ENCODE results near the gene UAP1L1. TPM values are rescaled to one million over a fixed set of nuclear protein-coding genes. Genes with fewer than 3 reads are reported as not detected.

UAP1L1 gene
- total RNA-seq, 2 donors from 2014 or later: 2.6 to 4.5 TPM

DNA sequence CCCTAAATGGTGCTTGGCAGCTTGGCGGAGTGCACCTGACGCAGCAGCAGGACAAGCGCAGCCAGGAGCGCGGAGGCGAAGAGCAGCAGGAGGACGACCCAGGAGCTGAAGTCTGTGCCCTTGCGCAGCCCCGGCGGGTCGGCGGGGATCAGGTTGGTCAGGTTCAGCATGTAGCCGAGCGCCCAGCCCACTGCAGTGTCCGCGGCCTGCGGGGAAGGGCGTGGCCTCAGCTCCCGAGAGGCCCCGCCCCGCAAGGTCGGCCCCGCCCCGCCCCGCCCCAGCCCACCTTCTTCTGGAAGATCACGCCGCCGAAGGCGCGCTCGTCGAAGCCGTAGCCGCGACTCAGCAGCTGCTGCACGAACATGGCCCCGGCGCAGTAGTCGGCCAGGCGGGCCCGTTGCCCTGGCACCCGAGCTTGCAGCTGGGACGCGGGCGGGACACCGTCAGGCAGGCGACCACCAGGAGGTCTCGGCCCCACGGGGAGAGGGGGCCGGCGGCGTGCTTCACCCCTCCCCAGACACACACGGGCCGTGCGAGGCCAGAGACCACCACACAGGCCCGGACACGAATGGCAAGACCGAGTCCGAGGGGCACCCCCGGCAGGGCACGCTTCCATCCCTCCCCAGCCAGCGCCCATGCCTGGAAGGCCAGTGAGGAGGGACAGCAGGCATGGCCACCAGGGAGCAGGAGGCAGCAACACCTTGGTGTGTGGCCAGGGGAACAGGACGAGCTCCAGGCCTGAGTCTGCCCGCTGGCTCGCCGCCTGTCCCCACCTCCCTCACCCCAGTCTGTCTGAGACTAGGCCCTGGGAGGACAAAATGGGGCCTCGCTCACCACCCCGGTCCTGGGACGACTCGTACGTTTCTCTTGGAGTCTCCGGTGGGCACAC lies 28.4 kb upstream of the UAP1L1 start:
- H3K27me3 ChIP-seq (ENCODE audit: control insufficient read depth, insufficient read depth, low read length, poor library complexity, severe bottlenecking): peaks cover 83% of the 10 kb centered on the region
- WGBS, 2 experiments (ENCODE audit: insufficient coverage in 1 of 2, insufficient read length in 1 of 2): 60 to 66% methylated on average over 23 to 72 of the region's 72 CpGs
- no peak overlapping the region for H3K4me3 Mint-ChIP-seq
- no peaks in the 10 kb centered on the region for H3K9me3 Mint-ChIP-seq
- peak; percentile 80 for DNase-seq
- no peaks in the 10 kb centered on the region for H3K4me1 Mint-ChIP-seq
- H3K36me3 ChIP-seq (ENCODE audit: control insufficient read depth, insufficient read depth, low read length): no peaks in the 10 kb centered on the region
- TF ChIP-seq, protein P1, sequence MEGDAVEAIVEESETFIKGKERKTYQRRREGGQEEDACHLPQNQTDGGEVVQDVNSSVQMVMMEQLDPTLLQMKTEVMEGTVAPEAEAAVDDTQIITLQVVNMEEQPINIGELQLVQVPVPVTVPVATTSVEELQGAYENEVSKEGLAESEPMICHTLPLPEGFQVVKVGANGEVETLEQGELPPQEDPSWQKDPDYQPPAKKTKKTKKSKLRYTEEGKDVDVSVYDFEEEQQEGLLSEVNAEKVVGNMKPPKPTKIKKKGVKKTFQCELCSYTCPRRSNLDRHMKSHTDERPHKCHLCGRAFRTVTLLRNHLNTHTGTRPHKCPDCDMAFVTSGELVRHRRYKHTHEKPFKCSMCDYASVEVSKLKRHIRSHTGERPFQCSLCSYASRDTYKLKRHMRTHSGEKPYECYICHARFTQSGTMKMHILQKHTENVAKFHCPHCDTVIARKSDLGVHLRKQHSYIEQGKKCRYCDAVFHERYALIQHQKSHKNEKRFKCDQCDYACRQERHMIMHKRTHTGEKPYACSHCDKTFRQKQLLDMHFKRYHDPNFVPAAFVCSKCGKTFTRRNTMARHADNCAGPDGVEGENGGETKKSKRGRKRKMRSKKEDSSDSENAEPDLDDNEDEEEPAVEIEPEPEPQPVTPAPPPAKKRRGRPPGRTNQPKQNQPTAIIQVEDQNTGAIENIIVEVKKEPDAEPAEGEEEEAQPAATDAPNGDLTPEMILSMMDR (conservative IDR thresholded peaks at IDR 0.05): no peak
- peaks cover 6% of the 10 kb centered on the region for H3K4me1 ChIP-seq (ENCODE audit: control insufficient read depth, insufficient read depth, low read length)
- no peaks in the 10 kb centered on the region for H3K9me3 ChIP-seq (ENCODE audit: control insufficient read depth, low read length)
- peaks cover 73% of the 10 kb centered on the region for H3K27me3 Mint-ChIP-seq (ENCODE audit: insufficient read depth)
- no peak overlapping the region for H3K27ac Mint-ChIP-seq
- no peak overlapping the region for H3K9ac ChIP-seq (ENCODE audit: extremely low read depth, low read length, poor library complexity, severe bottlenecking)
- no peaks in the 10 kb centered on the region for H3K36me3 Mint-ChIP-seq (ENCODE audit: low read depth)
- no peak overlapping the region for H3K4me3 ChIP-seq (ENCODE audit: low read length)
- H3K27ac ChIP-seq (ENCODE audit: low read depth, low read length): no peak overlapping the region

DNA sequence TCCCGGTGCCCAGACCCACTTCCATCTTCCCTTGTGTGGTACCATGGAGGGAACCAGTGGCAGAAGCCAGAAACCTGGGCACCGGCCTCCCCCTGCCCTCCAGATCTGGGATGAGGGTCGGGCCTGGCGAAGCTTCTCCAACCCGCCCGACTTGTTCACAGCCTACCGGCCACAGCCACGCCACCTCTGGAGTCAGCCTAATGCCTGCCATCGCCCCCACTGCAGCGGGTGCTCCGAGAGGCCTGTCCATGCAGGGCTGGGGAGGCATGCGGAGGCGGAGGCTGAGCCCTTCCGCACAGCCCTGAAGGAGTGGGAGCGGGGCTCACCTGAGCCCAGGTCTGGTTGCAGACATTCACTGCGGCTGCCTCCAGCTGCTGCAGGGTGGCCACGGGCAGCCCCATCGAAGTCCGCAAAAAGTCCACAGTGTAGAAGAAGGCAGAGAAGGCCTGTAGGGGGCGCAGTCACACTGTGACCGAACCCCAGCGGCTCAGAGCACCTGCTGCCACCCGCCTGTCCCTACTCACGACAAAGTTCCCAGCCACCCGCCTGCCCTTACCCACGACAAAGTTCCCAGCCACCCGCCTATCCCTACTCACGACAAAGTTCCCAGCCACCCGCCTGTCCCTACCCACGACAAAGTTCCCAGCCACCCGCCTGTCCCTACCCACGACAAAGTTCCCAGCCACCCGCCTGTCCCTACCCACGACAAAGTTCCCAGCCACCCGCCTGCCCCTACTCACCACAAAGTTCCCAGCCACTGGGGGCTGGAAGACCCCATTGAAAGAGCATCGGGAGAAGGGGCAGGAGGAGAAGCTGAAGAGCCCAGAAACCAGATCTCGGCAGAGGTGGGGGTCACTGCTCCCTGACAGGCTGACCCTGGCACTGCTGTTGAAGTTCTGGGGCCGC lies 27.5 kb upstream of the UAP1L1 start:
- no peak overlapping the region for H3K27ac Mint-ChIP-seq
- no peaks in the 10 kb centered on the region for H3K36me3 Mint-ChIP-seq (ENCODE audit: low read depth)
- no peak overlapping the region for H3K27ac ChIP-seq (ENCODE audit: low read depth, low read length)
- peaks cover 3% of the 10 kb centered on the region for H3K4me1 ChIP-seq (ENCODE audit: control insufficient read depth, insufficient read depth, low read length)
- H3K27me3 Mint-ChIP-seq (ENCODE audit: insufficient read depth): peaks cover 72% of the 10 kb centered on the region
- peaks cover 2% of the 10 kb centered on the region for H3K4me1 Mint-ChIP-seq
- peak; percentile 90 for DNase-seq
- 50 to 51% methylated on average over 14 to 38 of the region's 38 CpGs for WGBS, 2 experiments (ENCODE audit: insufficient coverage in 1 of 2, insufficient read length in 1 of 2)
- H3K9me3 ChIP-seq (ENCODE audit: control insufficient read depth, low read length): no peaks in the 10 kb centered on the region
- no peak overlapping the region for H3K9ac ChIP-seq (ENCODE audit: extremely low read depth, low read length, poor library complexity, severe bottlenecking)
- H3K27me3 ChIP-seq (ENCODE audit: control insufficient read depth, insufficient read depth, low read length, poor library complexity, severe bottlenecking): peaks cover 84% of the 10 kb centered on the region
- TF ChIP-seq, protein P1 (conservative IDR thresholded peaks at IDR 0.05): peak; percentile 83
- no peaks in the 10 kb centered on the region for H3K36me3 ChIP-seq (ENCODE audit: control insufficient read depth, insufficient read depth, low read length)
- H3K9me3 Mint-ChIP-seq: no peaks in the 10 kb centered on the region
- no peak overlapping the region for H3K4me3 ChIP-seq (ENCODE audit: low read length)
- no peak overlapping the region for H3K4me3 Mint-ChIP-seq

DNA sequence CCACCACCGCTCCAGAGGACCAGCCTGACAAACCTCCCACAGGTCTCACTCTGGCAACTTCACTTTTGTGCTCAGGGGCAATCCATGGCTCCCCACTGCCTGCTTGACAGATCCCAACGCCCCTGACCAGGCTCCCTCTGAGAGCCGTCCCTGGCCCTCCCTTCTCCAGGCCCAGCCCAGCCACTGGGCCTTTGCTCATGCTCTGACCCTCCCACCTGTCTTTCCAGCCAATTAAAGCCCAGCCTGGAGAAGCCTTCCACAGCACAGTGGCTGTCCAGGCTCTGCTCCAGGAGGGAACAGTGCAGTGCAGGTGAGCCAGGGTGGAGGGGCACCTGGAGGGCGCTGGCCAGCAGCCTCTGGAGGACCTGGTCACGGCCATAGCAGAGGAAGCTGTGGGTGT lies 26.7 kb upstream of the UAP1L1 start:
- Mint-ChIP-seq H3K4me3 (no peak overlapping the region), H3K4me1 (peaks cover 2% of the 10 kb centered on the region), H3K9me3 (no peaks in the 10 kb centered on the region), H3K27ac (no peak overlapping the region), H3K27me3 (ENCODE audit: insufficient read depth) (peaks cover 67% of the 10 kb centered on the region), H3K36me3 (ENCODE audit: low read depth) (no peaks in the 10 kb centered on the region)
- Histone ChIP-seq H3K9me3 (ENCODE audit: control insufficient read depth, low read length) (no peaks in the 10 kb centered on the region), H3K4me1 (ENCODE audit: control insufficient read depth, insufficient read depth, low read length) (no peaks in the 10 kb centered on the region), H3K36me3 (ENCODE audit: control insufficient read depth, insufficient read depth, low read length) (no peaks in the 10 kb centered on the region), H3K27me3 (ENCODE audit: control insufficient read depth, insufficient read depth, low read length, poor library complexity, severe bottlenecking) (peaks cover 81% of the 10 kb centered on the region), H3K9ac (ENCODE audit: extremely low read depth, low read length, poor library complexity, severe bottlenecking) (no peak overlapping the region), H3K4me3 (ENCODE audit: low read length) (no peak overlapping the region), H3K27ac (ENCODE audit: low read depth, low read length) (no peak overlapping the region)
- TF ChIP-seq, protein P1 (conservative IDR thresholded peaks at IDR 0.05): no peak
- DNase-seq: no peak
- 71 to 80% methylated on average over 4 to 5 of the region's 5 CpGs for WGBS, 2 experiments (ENCODE audit: insufficient coverage in 1 of 2, insufficient read length in 1 of 2)
